Nephron progenitor cell (in vitro differentiated cells): ENCODE results near the gene CRYBG1.
A peak's percentile ranks its signal among the peaks of the same experiment; 100 is the strongest.

Experiments used
- DNase-seq: peaks from one replicate; pipeline ENCODE4 v3.0.0; 2021
- H3K27ac Mint-ChIP-seq: 2 replicates; pipeline ENCODE4 v1.8.0; 2021; ENCODE audit warnings: mild to moderate bottlenecking, moderate library complexity, mixed read lengths
- H3K27me3 Mint-ChIP-seq: 2 replicates; pipeline ENCODE4 v1.8.0; 2021; ENCODE audit warnings: mild to moderate bottlenecking, low read depth, mixed read lengths; ENCODE audit not compliant: poor library complexity
- H3K36me3 Mint-ChIP-seq: 2 replicates; pipeline ENCODE4 v1.8.0; 2021; ENCODE audit warnings: low read depth, mixed read lengths
- H3K4me1 Mint-ChIP-seq: 2 replicates; pipeline ENCODE4 v1.8.0; 2021; ENCODE audit warnings: mixed read lengths
- H3K4me3 Mint-ChIP-seq: 2 replicates; pipeline ENCODE4 v1.8.0; 2021; ENCODE audit warnings: mild to moderate bottlenecking, moderate library complexity, mixed read lengths
- H3K9me3 Mint-ChIP-seq: 2 replicates; pipeline ENCODE4 v1.8.0; 2021; ENCODE audit warnings: mild to moderate bottlenecking, moderate library complexity, mixed read lengths
- TF ChIP-seq, protein P1 (sequence below): fragments of 200-600 bp; sonication (generic); IDR thresholded peaks from 2 replicates; pipeline ENCODE4 v1.5.0; 2021; ENCODE audit warnings: antibody characterized with exemption

CRYBG1 gene, protein sequence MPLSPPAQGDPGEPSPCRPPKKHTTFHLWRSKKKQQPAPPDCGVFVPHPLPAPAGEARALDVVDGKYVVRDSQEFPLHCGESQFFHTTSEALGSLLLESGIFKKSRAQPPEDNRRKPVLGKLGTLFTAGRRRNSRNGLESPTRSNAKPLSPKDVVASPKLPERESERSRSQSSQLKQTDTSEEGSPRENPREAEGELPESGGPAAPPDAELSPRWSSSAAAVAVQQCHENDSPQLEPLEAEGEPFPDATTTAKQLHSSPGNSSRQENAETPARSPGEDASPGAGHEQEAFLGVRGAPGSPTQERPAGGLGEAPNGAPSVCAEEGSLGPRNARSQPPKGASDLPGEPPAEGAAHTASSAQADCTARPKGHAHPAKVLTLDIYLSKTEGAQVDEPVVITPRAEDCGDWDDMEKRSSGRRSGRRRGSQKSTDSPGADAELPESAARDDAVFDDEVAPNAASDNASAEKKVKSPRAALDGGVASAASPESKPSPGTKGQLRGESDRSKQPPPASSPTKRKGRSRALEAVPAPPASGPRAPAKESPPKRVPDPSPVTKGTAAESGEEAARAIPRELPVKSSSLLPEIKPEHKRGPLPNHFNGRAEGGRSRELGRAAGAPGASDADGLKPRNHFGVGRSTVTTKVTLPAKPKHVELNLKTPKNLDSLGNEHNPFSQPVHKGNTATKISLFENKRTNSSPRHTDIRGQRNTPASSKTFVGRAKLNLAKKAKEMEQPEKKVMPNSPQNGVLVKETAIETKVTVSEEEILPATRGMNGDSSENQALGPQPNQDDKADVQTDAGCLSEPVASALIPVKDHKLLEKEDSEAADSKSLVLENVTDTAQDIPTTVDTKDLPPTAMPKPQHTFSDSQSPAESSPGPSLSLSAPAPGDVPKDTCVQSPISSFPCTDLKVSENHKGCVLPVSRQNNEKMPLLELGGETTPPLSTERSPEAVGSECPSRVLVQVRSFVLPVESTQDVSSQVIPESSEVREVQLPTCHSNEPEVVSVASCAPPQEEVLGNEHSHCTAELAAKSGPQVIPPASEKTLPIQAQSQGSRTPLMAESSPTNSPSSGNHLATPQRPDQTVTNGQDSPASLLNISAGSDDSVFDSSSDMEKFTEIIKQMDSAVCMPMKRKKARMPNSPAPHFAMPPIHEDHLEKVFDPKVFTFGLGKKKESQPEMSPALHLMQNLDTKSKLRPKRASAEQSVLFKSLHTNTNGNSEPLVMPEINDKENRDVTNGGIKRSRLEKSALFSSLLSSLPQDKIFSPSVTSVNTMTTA (N-terminal part only)

GRCh38 chr6:106360410-106360988 is at the start of gene CRYBG1:
Gene CRYBG1, plus strand, starts transcription at chr6:106360717. Its CDS starts 192 bp downstream, at chr6:106360909.
- H3K27ac Mint-ChIP-seq: no peak within 1 kb of the TSS
- no peaks in the 10 kb centered on the region for H3K36me3 Mint-ChIP-seq
- peaks cover 13% of the 10 kb centered on the region for H3K4me1 Mint-ChIP-seq
- TF ChIP-seq, protein P1, sequence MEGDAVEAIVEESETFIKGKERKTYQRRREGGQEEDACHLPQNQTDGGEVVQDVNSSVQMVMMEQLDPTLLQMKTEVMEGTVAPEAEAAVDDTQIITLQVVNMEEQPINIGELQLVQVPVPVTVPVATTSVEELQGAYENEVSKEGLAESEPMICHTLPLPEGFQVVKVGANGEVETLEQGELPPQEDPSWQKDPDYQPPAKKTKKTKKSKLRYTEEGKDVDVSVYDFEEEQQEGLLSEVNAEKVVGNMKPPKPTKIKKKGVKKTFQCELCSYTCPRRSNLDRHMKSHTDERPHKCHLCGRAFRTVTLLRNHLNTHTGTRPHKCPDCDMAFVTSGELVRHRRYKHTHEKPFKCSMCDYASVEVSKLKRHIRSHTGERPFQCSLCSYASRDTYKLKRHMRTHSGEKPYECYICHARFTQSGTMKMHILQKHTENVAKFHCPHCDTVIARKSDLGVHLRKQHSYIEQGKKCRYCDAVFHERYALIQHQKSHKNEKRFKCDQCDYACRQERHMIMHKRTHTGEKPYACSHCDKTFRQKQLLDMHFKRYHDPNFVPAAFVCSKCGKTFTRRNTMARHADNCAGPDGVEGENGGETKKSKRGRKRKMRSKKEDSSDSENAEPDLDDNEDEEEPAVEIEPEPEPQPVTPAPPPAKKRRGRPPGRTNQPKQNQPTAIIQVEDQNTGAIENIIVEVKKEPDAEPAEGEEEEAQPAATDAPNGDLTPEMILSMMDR: peak; percentile 94
- no peaks in the 10 kb centered on the region for H3K9me3 Mint-ChIP-seq
- H3K4me3 Mint-ChIP-seq: peak within 1 kb of the TSS; percentile 85
- peaks cover 51% of the 10 kb centered on the region for H3K27me3 Mint-ChIP-seq
- peak; percentile 87 for DNase-seq

- Mint-ChIP-seq H3K4me3 (no peak overlapping the region), H3K36me3 (peaks cover 43% of the 10 kb centered on the region), H3K27me3 (no peaks in the 10 kb centered on the region), H3K27ac (no peak overlapping the region), H3K4me1 (peaks cover 30% of the 10 kb centered on the region), H3K9me3 (peaks cover 4% of the 10 kb centered on the region)
- TF ChIP-seq, protein P1: no peak
- DNase-seq: no peak
Observed at GRCh38 chr6:106315765-106316374, 44.6 kb upstream of the CRYBG1 start.

DNA sequence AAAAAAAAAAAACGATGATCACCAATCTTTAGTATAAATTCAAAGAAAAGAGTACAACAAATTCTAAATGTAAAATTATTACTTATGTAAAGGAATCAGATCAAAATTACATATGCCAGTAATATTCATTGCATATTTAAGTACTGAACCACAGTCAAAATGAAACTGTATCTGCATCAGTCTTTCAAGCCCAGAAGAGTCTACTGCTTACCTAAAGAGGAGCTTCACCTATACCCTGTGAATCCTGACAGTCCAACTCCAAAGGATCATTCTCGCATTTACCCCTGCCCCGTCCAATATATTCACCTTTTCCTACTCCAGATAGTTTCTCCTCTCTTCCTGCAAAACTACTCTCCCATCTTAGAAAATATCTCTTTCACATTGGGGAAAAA is 44.1 kb upstream of the CRYBG1 start:
- peak overlapping the region; percentile 1 for H3K27ac Mint-ChIP-seq
- H3K4me1 Mint-ChIP-seq: peaks cover 25% of the 10 kb centered on the region
- H3K4me3 Mint-ChIP-seq: no peak overlapping the region
- H3K27me3 Mint-ChIP-seq: no peaks in the 10 kb centered on the region
- no peak for DNase-seq
- H3K36me3 Mint-ChIP-seq: peaks cover 41% of the 10 kb centered on the region
- TF ChIP-seq, protein P1: no peak
- H3K9me3 Mint-ChIP-seq: peaks cover 4% of the 10 kb centered on the region

GRCh38 chr6:106318061-106318460 is 42.5 kb upstream of the CRYBG1 start:
- H3K9me3 Mint-ChIP-seq: peaks cover 5% of the 10 kb centered on the region
- TF ChIP-seq, protein P1: no peak
- H3K27ac Mint-ChIP-seq: no peak overlapping the region
- no peak overlapping the region for H3K4me3 Mint-ChIP-seq
- no peak for DNase-seq
- H3K4me1 Mint-ChIP-seq: peaks cover 16% of the 10 kb centered on the region
- H3K27me3 Mint-ChIP-seq: no peaks in the 10 kb centered on the region
- peaks cover 39% of the 10 kb centered on the region for H3K36me3 Mint-ChIP-seq

DNA sequence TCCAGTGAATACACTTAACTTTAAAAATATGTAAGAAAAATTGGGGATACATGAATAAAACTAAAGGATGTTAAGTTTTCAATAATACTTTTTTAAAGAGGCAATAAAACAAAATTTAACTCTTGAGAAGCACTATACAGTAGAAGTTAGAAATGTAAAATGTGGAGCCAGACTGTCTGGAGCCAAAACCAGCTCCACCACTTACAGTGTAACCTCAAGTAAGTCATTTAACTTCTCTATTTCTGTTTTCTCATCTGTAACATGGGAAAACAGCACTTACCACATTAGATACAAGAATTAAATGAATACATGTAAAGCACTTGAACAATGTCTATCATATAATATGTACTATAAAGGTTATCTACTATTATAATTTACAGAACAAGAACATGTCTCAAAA is 41.7 kb upstream of the CRYBG1 start:
- H3K36me3 Mint-ChIP-seq: peaks cover 39% of the 10 kb centered on the region
- no peak overlapping the region for H3K27ac Mint-ChIP-seq
- no peak overlapping the region for H3K4me3 Mint-ChIP-seq
- peaks cover 18% of the 10 kb centered on the region for H3K4me1 Mint-ChIP-seq
- no peaks in the 10 kb centered on the region for H3K27me3 Mint-ChIP-seq
- H3K9me3 Mint-ChIP-seq: peaks cover 10% of the 10 kb centered on the region
- no peak for DNase-seq
- TF ChIP-seq, protein P1: no peak
